Muscle of back (tissue), 11 donors: ENCODE data around the gene KAZN. TPM values are rescaled to one million over a fixed set of nuclear protein-coding genes. Genes with fewer than 3 reads are reported as not detected.

Experiments used
- DNase-seq, 3 donors: peaks; one replicate each; pipeline versions ENCODE4 v3.0.0 to v3.0.0-alpha.2; 2013
- polyA plus RNA-seq, 10 donors: library from polyadenylated mRNA; unstranded; fragments of 120-200 nt; gene quantifications; one replicate each; pipeline ENCODE4 v1.2.1, GENCODE V29; 2013; ENCODE audit not compliant: insufficient read length in 10 of 10

KAZN gene
- polyA plus RNA-seq, 10 donors: 10.8 to 16.9 (median 13.7) TPM

DNA sequence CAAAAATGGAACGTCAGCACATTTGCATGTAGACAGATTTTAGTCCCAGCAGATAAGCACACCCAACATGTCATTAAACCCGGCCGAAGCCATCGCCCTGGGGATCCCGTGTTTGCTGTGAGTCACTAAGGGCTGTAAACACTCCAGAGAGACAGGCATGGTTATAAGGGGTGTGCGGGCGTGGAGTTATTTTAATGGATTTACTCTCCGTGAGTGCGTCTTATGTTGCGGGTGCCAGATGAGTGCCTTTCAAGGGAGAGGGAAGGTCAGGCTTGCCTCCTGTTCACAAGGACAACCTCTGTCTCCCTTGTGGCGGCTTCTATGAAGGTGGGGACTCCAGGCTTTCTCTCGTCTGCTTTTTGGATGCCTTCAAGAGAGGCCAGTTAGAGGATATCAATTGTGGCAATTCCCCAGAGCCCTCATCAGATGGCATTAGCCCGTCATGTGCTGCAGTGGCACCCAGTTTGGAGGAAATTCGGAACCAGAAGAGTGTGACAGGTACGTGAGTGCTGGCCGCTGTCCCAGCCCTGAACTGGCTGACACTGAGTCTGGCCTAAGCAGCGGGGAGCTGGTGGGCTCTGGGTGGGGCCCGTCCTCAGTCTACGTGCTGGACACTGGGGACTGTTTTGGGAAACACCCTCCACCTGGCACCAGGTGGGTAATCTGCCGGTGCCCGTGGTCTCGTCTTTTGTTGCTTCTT, 331.2 kb downstream of the KAZN start:
- no peak for DNase-seq

DNA sequence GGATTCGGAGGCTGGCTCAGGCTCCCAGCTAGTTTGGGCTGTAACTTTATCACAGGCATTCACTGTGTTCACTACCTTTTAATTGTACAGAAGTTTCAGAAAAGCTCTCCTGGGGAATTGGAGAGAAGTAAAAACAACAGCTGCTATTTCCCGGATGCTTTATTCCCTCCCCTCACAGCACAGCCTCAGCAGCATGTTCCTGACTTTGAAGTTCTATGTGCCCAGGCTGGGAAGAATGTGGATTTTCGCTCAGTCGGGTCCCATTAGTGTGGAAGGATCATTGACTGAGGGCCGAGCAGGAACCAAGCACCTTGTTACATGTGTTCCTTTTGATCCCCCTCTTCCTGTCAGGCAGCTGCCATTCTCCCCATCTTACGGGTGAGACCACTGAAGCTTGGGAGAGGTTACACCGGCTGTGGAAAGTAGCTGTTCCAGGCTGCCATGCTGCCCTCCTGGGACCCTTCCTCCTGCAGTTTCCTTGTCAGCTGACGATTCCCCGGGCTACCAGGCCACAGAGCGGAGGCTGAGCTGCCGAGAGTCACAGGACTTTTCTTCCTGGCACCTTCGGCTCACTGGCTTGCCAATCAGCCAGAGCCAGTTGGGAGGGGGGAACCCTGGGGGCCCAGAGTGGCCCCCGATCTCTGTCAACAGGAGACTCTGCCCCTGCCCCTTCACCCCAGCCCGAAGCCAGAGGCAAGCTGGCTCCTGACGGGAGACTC, 331.9 kb downstream of the KAZN start:
- DNase-seq: no peak

DNA sequence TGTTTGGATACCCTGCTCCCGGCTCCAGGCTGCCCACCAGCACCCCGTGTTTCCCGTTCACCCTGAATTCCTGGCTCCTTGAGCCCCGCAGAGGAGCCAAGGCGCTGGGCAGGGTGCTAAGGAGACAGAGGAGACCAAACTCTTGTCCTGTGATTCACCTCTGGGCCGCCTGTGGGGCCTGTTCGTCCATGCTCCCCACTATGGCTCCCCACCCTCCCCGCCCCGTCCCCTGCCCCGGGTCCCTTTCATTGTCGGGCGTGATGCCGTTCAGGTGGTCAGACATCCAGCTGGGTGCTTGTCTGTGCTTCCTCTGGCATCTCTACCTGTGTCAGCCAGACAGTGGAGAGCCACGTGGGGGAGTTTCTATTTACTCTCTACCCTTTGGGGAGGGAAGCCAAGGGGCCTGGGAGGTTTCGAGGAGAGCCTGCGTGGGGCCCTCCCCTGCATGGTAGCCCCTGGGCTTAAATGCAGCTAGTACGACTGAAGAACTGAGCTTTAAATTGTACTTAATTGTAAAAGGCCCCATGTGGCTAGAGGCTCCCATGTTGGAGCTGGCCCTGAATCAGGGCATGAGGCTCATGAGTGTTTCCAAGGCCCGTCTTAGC, 333.7 kb downstream of the KAZN start:
- DNase-seq: no peak

- no peak for DNase-seq
Measured at GRCh38 chr1:14934867-14935266, 336.4 kb downstream of the KAZN start.

GRCh38 chr1:14936815-14937214, 338.3 kb downstream of the KAZN start:
- DNase-seq: no peak

GRCh38 chr1:14937288-14937949, 338.9 kb downstream of the KAZN start:
- no peak for DNase-seq

DNA sequence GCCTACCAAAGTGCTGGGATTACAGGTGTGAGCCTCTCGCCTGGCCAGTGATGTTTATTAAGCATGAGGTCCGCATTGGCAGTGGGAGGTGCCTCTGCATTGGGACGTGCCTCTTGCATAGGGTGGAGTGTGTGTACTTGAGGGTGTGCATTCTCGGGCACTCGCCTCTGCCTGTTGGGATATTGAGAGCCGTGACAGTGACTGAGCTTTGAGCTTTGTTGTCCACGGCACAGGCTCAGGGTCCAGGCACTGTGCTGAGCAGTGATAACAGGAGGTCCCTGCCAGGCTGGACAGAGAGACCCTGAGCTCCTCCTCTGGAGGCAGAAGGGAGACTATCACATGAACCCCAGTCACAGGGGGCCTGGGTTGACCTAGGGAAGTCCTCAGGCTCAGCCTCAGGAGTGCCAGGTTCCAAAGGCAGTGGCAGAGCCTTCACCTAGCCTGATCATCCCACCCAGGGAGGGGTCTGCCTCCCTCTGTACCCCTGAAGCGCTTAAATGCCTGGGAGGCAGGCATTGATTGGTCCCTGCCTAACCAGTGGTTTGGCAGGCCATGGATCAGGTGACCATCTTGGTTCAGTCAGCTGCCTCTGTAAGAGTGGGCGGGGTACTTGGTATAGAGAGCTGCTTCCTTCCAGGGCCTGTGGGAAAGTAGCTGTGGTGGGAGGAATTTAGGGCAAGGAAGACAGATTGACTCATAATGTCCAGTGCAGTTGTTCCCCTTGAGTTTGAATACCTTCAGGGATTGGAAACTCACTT, 341.2 kb downstream of the KAZN start:
- peak in 1 of 3 donors; percentile 24 for DNase-seq

DNA sequence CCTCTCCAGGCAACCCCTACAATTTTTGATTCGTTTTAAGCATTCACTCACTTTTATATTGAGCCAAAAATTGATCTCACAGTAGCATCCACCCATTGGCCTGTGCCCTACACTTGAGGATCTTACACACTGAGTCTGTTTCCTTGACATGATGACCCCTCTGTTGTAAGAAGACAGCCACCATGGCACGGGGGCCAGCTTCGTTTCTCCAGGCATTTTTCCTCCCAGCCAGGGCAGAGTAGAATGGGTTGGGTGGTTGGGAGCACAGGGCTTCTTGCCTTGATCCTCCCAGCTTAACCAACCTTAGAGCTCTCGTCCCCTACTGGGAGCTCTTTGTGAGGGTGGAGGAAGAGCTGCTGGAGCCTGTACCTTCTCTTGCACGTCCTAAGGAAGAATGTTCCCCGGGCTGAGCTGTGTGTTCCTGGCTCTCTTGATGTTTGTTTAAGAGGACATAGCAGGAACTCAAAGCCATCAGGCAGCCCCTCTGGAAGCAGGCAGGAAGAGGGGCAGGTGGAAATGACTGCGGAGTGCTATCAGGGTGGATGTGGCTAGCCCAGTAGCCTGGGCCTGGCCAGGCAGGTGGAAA, 341.9 kb downstream of the KAZN start:
- peak in 1 of 3 donors; percentile 28 for DNase-seq

DNA sequence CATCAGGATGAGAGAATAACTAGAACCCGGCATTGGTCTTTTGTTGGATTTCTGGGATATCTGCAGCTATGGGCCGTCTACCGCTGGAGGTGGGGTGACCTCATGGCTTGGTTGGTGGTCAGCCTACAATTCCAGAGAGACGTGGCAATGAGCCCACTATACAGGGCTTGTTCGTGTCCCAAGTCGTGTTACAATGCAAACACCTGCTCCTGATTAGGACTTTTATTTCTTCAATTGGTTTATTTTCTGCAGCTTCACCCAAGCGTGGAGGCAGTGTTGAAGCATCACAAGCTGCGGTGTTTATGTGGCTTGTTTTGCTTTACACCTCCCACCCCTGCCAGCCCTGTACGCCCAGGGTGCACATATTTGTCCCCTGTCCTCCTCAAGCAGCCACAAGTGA, 343.4 kb downstream of the KAZN start:
- peak in 1 of 3 donors; percentile 36 for DNase-seq

- DNase-seq: peak in 1 of 3 donors; percentile 72
Measured at GRCh38 chr1:14944471-14944985, 346.0 kb downstream of the KAZN start.

- DNase-seq: peak; percentile 76 to 90 (median 89)
Measured at GRCh38 chr1:14945132-14946010, 346.9 kb downstream of the KAZN start.

- DNase-seq: no peak
Measured at GRCh38 chr1:14946011-14946359, 347.5 kb downstream of the KAZN start.

- DNase-seq: peak; percentile 57 to 73 (median 70)
Measured at GRCh38 chr1:14946684-14947238, 348.3 kb downstream of the KAZN start.

DNA sequence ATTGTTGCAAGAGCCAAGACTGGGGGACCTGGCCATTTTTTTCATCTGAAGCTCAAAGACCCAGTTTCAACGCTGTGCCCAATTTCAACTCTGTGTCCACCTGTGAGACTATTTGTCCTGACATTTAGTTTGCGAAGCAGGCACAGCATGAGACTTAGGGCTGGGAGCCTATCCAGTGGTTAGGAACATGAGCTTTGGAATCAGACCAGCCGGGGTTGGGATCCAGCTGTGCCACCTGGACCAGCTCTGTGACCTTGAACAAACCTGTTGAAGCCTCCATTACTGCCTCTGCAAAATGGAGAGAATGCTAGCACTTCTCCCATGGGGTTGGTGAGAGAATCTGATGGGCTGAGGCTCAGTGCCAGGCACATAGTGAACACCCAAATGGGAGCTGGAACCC, 348.9 kb downstream of the KAZN start:
- DNase-seq: no peak

DNA sequence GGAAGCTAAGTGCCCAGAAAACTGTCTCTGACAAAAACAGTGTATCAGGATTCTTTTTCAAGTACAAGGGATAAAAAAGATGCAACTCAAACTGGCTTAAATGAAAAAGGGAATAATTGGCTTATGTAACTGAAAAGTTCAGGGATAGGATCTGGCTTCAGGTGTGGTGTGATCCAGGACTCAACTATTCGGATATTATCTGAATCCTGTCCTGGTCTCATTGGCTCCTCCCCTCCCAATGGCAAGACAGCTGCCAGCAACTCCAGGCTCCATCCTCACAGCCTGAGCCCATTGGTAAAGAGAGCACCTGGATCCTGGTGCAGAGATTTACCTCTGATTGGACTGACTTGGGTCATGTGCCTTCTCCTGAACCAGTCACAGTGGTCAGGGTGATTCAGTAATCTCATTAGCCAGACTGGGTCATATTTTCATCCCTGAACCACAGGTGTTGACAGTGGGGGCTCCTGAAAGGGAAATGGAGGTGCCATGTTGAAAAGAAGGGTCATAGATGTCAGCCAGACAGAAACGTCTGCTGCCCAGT, 349.7 kb downstream of the KAZN start:
- no peak for DNase-seq

DNA sequence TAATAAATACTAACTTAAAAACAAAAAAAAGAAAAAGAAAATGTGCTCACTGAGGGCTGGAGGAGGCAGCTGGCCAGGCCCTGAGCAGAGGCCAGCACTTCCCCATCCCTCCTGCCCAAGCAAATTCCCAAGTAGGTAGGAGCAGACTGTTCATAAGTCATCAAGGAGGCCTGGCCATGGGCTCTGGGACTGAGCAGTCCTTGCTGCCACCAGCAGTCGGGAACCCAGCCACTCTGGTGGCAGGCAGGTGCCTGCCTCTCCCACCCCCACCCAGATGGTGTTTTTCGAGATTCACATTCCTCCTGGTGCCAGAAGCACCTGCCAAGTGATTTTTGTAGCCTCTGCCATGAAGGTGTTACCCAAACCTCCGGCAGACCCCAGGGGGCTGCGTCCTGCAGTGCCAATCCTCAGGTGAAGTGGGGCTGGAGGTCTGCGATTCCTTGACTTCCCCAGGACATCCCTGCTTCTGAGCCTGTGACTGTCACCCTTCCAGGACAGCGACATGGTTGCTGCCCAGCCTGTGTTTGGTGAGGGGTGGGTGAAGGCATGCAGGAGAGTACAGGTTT, 350.9 kb downstream of the KAZN start:
- DNase-seq: no peak

GRCh38 chr1:14949836-14950713, 351.6 kb downstream of the KAZN start:
- no peak for DNase-seq

DNA sequence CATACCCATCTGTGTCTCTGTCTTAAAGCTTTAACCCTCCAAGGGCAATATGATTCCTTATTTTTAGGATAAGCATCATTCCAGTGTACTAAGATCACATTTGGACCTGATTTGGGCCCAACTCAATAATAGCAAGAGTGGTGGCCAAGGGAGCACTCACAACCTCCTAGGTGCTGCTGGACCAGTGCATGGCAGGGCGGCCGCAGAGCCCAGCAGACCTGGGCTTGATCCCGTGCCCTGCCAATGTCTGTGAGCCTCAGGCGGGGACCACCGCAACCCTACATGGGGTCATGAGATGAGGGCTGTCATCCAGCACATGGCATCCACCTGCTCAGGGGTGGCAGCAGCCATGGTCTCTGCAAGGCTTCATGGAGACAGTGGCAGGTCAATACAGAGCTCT, 353.3 kb downstream of the KAZN start:
- no peak for DNase-seq
